PFSK-1 (cell line): ENCODE results near the gene CNOT4.

Experiments
- POLR2AphosphoS5 ChIP-seq: IDR thresholded peaks from 2 replicates; pipeline ENCODE4 v1.6.1; 2012; ENCODE audit warnings: low read depth, mild to moderate bottlenecking, control low read depth, low read length, moderate library complexity
- REST ChIP-seq, 2 experiments: IDR thresholded peaks; 2 replicates each; pipeline versions ENCODE4 v1.6.1 to v1.8.0; 2011 to 2012; ENCODE audit warnings: low read depth in 2 of 2, low read length in 2 of 2, control low read depth in 1 of 2, inconsistent platforms in 1 of 2, mild to moderate bottlenecking in 1 of 2, moderate library complexity in 1 of 2; ENCODE audit not compliant: insufficient read depth in 1 of 2
- SIN3A ChIP-seq: IDR thresholded peaks from 2 replicates; pipeline ENCODE4 v1.6.1; 2012; ENCODE audit warnings: mild to moderate bottlenecking, low read length, moderate library complexity, borderline replicate concordance; ENCODE audit not compliant: insufficient read depth

DNA sequence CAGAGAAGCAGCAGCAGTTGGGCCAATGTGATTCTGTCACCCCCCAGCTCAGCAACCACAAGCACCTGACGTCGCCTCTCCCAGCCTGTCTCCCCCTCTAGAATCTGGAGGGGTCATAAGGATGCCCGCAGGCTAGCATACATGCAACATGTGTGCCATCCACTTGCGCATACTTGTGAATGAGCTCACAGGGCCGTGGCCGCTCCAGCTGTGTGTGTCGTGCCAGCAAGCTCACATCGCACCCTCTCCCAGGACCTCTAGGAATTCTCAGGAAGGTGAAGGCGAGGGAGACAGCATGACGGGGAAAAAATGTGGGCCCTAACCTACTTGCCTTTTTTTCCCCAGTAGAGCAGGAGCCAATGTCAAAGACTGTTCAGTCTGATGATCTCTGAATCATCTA, 195.9 kb downstream of the CNOT4 start:
- TF ChIP-seq POLR2AphosphoS5, result no peak
- no peak for TF ChIP-seq SIN3A
- no peak for TF ChIP-seq REST (IDR thresholded peaks at IDR 0.05; ENCODE audit: insufficient read depth in 1 of 2, low read depth in 2 of 2, low read length in 2 of 2)
